Kidney glomerular epithelial cell (primary cell): ENCODE measurements around the gene ZBTB9.

Experiments used
- DNase-seq: peaks from one replicate; lab custom pipeline; 2025; lab: John Stamatoyannopoulos, UW

The ZBTB9 gene

DNA sequence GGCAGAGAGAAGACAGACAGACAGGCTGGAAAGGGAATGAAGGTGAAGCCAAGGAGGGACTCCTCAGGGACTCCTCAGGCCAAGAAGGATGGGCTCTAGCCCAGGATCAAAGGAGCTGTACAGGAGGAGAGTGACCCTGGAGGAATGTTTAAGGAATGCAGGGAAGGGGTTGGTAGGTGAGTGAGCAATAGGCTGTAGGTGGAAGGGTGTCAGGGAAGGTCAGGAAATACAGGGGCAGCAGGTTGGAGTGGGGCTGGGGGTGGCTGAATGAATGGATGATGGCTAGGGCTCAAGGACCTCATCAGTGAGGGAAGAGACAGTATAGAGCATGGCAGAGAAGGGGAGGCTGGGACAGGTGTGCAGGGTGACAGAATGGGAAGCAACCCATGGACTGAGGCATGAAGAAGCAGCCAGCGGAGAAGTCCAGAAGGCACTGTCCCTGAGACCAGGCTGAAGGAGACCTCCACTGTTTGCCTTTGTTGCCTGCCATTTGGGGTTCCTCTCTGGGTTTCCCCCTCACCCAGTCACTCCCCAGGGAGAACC lies 21.3 kb upstream of the ZBTB9 start:
- no peak for DNase-seq

- DNase-seq: no peak
Measured at GRCh38 chr6:33433544-33434191, 20.7 kb upstream of the ZBTB9 start.

DNA sequence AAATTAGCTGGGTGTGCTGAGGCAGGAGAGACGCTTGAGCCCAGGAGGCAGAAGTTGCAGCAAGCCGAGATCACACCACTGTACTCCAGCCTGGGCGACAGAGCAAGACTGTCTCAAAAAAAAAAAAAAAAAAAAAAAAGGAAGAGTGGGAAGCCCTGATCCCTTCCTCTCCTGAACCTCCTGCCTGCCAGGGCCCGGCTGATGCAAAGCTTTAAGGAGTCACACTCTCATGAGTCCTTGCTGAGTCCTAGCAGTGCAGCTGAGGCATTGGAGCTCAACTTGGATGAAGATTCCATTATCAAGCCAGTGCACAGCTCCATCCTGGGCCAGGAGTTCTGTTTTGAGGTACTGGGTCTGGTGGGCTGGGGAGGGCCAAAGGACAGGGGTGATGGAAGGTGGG lies 19.4 kb upstream of the ZBTB9 start:
- DNase-seq: no peak

- no peak for DNase-seq
Measured at GRCh38 chr6:33437666-33438065, 16.7 kb upstream of the ZBTB9 start.

- no peak for DNase-seq
Measured at GRCh38 chr6:33438978-33439594, 15.3 kb upstream of the ZBTB9 start.

- no peak for DNase-seq
Measured at GRCh38 chr6:33439956-33440648, 14.3 kb upstream of the ZBTB9 start.

- DNase-seq: no peak
Measured at GRCh38 chr6:33440649-33441309, 13.6 kb upstream of the ZBTB9 start.

DNA sequence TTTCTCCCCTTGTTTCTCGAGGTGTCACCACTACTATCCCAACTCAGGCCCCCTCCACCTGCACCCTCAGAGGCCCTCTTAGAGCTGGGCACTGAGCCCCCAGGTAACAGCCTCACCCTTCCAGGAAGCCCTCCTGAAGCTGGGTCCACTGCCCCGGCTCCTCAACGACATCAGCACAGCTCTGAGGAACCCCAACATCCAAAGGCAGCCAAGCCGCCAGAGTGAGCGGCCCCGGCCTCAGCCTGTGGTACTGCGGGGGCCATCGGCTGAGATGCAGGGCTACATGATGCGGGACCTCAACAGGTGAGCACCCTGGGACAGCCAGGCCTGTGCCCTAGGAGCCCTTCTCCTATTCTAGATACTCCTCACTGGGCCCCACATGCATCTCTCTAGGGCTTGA lies 12.9 kb upstream of the ZBTB9 start:
- DNase-seq: no peak

GRCh38 chr6:33442283-33442682 lies 12.1 kb upstream of the ZBTB9 start:
- no peak for DNase-seq

DNA sequence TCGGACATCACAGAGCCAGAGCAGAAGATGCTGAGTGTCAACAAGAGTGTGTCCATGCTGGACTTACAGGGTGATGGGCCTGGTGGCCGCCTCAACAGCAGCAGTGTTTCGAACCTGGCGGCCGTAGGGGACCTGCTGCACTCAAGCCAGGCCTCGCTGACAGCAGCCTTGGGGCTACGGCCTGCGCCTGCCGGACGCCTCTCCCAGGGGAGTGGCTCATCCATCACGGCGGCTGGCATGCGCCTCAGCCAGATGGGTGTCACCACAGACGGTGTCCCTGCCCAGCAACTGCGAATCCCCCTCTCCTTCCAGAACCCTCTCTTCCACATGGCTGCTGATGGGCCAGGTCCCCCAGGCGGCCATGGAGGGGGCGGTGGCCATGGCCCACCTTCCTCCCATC lies 11.4 kb upstream of the ZBTB9 start:
- no peak for DNase-seq

GRCh38 chr6:33443619-33444504 lies 10.5 kb upstream of the ZBTB9 start:
- DNase-seq: no peak

- DNase-seq: no peak
Measured at GRCh38 chr6:33445119-33445603, 9.2 kb upstream of the ZBTB9 start.

DNA sequence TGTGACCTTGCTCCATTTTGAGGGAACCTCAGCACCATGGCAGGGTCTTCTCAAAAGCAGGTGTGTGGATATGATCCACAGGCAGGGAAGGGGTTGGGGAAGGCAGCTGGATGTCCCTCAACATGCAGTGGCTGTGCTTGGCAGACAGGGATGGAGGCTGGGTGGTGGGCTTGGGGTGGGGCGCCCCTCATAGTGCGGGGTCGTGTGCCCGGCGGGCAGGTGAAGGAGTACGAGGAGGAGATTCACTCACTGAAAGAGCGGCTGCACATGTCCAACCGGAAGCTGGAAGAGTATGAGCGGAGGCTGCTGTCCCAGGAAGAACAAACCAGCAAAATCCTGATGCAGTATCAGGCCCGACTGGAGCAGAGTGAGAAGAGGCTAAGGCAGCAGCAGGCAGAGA lies 8.0 kb upstream of the ZBTB9 start:
- no peak for DNase-seq

GRCh38 chr6:33450434-33450833 lies 3.9 kb upstream of the ZBTB9 start:
- DNase-seq: no peak

GRCh38 chr6:33451606-33452005 lies 2.8 kb upstream of the ZBTB9 start:
- DNase-seq: no peak

DNA sequence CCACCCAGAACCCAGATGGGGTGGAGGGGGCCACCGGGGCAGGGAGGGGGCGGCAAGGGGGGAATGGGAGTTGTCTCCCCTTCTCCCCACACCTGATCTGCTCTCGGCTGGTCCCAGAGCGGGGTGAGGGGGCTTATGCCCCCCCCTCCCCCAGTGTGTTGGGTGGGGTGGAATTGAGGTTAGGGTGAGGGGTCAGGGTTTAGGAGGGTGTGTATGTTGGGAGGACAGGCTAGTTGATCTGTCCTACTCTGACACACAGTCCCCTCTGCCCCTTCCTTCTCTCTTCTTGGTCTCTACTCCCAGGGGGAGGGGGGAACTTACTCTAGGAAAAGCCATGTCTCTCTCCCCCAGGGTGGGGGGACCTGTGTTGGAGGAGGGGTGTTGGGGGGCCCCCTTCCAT lies 1.9 kb upstream of the ZBTB9 start:
- no peak for DNase-seq

GRCh38 chr6:33453393-33454008 lies 875 bp upstream of the ZBTB9 start:
- DNase-seq: no peak

GRCh38 chr6:33455051-33455450 lies 675 bp downstream of the ZBTB9 start:
- no peak for DNase-seq

DNA sequence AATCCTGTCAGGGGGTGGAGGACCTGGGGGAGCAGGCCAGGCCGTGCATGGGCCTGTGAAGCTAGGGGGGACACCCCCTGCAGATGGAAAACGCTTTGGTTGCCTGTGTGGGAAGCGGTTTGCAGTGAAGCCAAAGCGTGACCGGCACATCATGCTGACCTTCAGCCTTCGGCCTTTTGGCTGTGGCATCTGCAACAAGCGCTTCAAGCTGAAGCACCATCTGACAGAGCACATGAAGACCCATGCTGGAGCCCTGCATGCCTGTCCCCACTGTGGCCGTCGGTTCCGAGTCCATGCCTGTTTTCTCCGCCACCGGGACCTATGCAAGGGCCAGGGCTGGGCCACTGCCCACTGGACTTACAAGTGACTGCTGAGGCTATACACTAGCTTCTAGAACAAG lies 1.8 kb downstream of the ZBTB9 start:
- DNase-seq: no peak

DNA sequence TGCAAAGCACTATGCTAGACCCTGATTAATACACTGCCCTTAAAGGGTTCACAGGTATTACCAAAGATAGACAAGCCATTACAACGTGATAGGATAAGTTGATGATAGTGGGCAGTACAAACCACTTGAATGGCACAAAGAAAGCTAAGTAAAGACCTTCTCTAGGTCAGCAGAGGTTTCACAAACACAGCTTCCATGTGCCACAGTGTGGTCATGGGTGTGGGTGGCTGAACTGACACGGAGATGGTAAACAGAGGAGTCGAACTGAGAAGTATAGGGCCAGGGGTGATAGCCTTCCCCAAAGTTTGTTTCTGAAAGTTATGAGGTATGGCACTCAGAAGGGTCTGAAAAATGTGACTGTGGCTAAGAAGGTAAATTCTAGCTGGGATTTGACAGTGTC lies 4.3 kb downstream of the ZBTB9 start:
- no peak for DNase-seq

GRCh38 chr6:33459226-33459625 lies 4.8 kb downstream of the ZBTB9 start:
- DNase-seq: no peak
